Ascending aorta (tissue), 2 donors: Measurements from ENCODE around the gene SMAD6. TPM values are rescaled to one million over a fixed set of nuclear protein-coding genes. Genes with fewer than 3 reads are reported as not detected.
A peak's percentile ranks its signal among the peaks of the same experiment; 100 is the strongest.

Source experiments
- DNase-seq, 2 donors: peaks; one replicate each; pipeline ENCODE4 v3.0.0-alpha.2; 2019; ENCODE audit warnings: low spot score in 2 of 2
- H3K27ac ChIP-seq, 2 donors: fragments of 200-600 bp; sonication (generic); one replicate each; pipeline ENCODE4 v1.5.1; 2016 to 2017; ENCODE audit warnings: mild to moderate bottlenecking in 1 of 2
- H3K27me3 ChIP-seq: fragments of 200-600 bp; sonication (generic); one replicate; pipeline ENCODE4 v1.5.1; 2017
- H3K36me3 ChIP-seq, 2 donors: fragments of 200-600 bp; sonication (generic); one replicate each; pipeline ENCODE4 v1.5.1; 2016
- H3K4me1 ChIP-seq, 2 donors: fragments of 200-600 bp; sonication (generic); one replicate each; pipeline ENCODE4 v1.5.1; 2016 to 2017; ENCODE audit warnings: mild to moderate bottlenecking in 1 of 2
- H3K4me3 ChIP-seq, 2 donors: fragments of 200-600 bp; sonication (generic); one replicate each; pipeline ENCODE4 v1.5.1; 2016 to 2017; ENCODE audit warnings: mild to moderate bottlenecking in 1 of 2
- H3K9me3 ChIP-seq, 2 donors: fragments of 200-600 bp; sonication (generic); one replicate each; pipeline ENCODE4 v1.5.1; 2016
- intact Hi-C: fragments of 100-400 bp; cut with DNase I; formaldehyde crosslinking; loops from one replicate; pipeline ENCODE4 v1.15.1; 2023
- total RNA-seq: library from RNA; depleted of rRNA; stranded (reverse); fragments of >200 nt; gene quantifications from one replicate; pipeline ENCODE4 v1.1.0, GENCODE V29; 2016
- TF ChIP-seq, protein P1 (sequence below), 3 experiments: fragments of 200-600 bp in 2 of 3; fragments of 450-650 bp in 1 of 3; sonication (generic) in 2 of 3; IDR thresholded peaks; one replicate each; pipeline ENCODE4 v1.5.1; 2016 to 2019; ENCODE audit warnings: antibody characterized with exemption in 3 of 3, mild to moderate bottlenecking in 1 of 3, moderate library complexity in 1 of 3

The SMAD6 gene
- total RNA-seq, 1 donor from 2014 or later = 140 TPM

DNA sequence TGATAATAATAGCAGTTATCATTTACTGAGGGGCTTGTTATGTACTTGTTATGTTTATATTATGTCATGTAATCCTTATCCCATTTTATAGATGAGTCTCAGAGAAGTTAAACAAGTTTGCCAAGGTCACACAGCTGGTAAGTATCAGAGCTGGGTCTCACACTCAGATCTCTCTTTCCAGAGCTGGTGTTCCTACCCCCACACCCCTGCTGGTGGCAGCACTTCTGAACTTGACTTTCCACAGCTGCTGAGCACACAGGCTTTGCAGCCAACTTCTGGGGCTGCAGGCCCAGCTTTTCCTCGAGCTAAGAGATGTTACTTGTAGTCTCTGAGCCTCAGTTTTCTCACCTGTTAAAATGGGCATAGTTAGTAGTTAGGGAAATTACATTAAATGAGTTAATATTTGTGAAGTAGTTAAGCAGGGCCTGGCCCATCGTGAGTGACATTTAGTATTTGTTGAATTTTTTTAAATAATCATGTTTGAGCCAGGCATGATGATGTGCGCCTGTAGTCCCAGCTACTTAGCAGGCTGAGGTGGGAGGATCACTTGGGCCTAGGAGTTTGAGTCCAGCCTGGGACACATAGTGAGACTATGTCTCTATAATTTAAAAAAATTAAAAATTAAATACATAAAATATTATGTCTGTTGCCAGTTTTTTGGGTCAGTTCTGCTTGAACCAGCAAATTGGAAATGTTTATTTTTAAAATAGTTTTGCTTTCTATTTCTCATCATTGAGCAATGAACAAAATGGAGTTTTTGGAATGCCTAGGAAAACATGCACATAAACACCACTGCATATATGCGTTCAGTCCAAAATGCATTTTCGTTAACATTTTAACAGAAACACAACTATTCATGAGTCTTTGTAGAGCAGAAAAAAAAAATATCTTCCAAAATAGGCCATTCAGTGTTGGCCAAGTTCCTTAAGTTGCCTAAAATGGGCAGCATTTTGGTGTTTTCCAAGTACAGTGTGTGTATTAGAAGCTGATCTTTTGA, 87.3 kb downstream of the SMAD6 start:
- Histone ChIP-seq H3K36me3 (no peaks in the 10 kb centered on the region), H3K27me3 (no peaks in the 10 kb centered on the region), H3K4me3 (no peak overlapping the region), H3K27ac (peak overlapping the region; percentile 73 to 79), H3K4me1 (peaks cover 5 to 10% of the 10 kb centered on the region in 2 donors), H3K9me3 (no peaks in the 10 kb centered on the region)
- TF ChIP-seq, protein P1, sequence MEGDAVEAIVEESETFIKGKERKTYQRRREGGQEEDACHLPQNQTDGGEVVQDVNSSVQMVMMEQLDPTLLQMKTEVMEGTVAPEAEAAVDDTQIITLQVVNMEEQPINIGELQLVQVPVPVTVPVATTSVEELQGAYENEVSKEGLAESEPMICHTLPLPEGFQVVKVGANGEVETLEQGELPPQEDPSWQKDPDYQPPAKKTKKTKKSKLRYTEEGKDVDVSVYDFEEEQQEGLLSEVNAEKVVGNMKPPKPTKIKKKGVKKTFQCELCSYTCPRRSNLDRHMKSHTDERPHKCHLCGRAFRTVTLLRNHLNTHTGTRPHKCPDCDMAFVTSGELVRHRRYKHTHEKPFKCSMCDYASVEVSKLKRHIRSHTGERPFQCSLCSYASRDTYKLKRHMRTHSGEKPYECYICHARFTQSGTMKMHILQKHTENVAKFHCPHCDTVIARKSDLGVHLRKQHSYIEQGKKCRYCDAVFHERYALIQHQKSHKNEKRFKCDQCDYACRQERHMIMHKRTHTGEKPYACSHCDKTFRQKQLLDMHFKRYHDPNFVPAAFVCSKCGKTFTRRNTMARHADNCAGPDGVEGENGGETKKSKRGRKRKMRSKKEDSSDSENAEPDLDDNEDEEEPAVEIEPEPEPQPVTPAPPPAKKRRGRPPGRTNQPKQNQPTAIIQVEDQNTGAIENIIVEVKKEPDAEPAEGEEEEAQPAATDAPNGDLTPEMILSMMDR (IDR thresholded peaks at IDR 0.05) = peak; percentile 30 to 57 (median 41)
- intact Hi-C loops = loop anchor here (2.0 kb wide), 1 partner anchor 61 kb away; no protein-coding TSS in a partner anchor
- peak in 1 of 2 donors; percentile 34 for DNase-seq

DNA sequence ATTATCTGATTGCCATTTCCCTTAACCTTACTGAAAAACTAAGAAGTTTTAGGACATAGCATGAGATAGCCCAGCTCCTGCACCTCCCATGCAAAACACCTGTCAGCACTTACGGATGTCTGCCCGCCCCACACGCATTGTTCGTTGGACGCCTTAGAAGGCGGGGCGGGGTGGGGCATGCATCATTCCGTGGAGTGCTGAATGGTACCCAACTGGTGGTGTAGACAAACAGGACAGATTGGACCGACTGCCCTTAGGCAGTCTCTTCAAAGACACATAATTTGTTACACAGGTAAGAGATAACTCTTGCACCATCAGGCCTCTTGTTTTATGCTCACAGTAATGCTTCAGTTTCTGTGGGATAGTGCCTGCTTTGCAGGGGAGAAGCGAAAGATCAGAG, 93.8 kb downstream of the SMAD6 start:
- no peaks in the 10 kb centered on the region for H3K4me1 ChIP-seq
- H3K27ac ChIP-seq = no peak overlapping the region
- H3K9me3 ChIP-seq = no peaks in the 10 kb centered on the region
- DNase-seq = peak in 1 of 2 donors; percentile 19
- TF ChIP-seq, protein P1 (IDR thresholded peaks at IDR 0.05) = no peak
- no peaks in the 10 kb centered on the region for H3K27me3 ChIP-seq
- intact Hi-C loops = no loop called here
- H3K36me3 ChIP-seq = no peaks in the 10 kb centered on the region
- H3K4me3 ChIP-seq = no peak overlapping the region

DNA sequence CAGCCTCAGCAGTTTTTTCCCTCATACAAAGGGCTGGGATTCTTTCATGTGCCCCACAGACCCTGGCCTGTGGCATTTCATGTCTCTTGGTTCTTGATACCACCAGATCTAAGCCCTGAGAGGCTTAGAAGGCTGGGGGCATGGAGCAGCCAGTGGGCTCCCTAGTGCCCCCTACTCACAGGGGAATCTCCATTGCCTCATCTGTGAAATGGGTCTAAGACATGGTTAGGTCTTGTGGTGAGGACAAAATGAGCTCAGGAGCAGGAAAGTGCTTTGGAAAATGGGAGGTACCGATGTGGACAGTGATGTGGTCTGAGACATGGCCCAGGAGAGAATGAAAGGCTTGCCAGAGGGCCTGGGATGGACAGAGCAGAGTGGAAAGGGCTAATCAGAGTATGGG, 94.3 kb downstream of the SMAD6 start:
- no peaks in the 10 kb centered on the region for H3K4me1 ChIP-seq
- intact Hi-C loops = no loop called here
- TF ChIP-seq, protein P1 (IDR thresholded peaks at IDR 0.05) = no peak
- H3K9me3 ChIP-seq = no peaks in the 10 kb centered on the region
- DNase-seq = peak in 1 of 2 donors; percentile 9
- no peak overlapping the region for H3K27ac ChIP-seq
- no peaks in the 10 kb centered on the region for H3K36me3 ChIP-seq
- no peaks in the 10 kb centered on the region for H3K27me3 ChIP-seq
- no peak overlapping the region for H3K4me3 ChIP-seq

DNA sequence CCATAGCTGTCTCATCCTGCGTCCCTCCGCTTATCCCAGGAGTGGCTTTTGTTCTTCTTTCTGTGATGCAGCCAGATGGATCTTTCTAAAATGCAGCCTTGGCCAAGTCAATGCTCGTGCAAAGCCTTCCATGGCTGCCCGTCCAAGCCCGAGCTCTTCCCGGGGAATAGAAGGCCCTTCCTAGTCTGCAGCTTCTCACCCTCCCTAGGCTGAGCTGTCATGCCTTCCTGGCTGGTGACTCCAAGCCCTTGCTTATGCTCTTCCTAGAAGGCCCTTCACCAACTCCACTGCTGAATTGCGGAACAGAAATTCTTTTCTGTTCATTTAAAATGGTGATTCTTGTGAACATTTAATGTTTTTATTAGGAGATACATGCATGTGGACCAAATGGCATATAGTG, 95.9 kb downstream of the SMAD6 start:
- peak in 1 of 2 donors; percentile 33 for DNase-seq
- Histone ChIP-seq H3K27me3 (no peaks in the 10 kb centered on the region), H3K9me3 (no peaks in the 10 kb centered on the region), H3K36me3 (no peaks in the 10 kb centered on the region), H3K4me1 (peaks cover 9 to 14% of the 10 kb centered on the region in 2 donors), H3K27ac (no peak overlapping the region), H3K4me3 (no peak overlapping the region)
- TF ChIP-seq, protein P1 (IDR thresholded peaks at IDR 0.05) = no peak
- intact Hi-C loops = no loop called here

DNA sequence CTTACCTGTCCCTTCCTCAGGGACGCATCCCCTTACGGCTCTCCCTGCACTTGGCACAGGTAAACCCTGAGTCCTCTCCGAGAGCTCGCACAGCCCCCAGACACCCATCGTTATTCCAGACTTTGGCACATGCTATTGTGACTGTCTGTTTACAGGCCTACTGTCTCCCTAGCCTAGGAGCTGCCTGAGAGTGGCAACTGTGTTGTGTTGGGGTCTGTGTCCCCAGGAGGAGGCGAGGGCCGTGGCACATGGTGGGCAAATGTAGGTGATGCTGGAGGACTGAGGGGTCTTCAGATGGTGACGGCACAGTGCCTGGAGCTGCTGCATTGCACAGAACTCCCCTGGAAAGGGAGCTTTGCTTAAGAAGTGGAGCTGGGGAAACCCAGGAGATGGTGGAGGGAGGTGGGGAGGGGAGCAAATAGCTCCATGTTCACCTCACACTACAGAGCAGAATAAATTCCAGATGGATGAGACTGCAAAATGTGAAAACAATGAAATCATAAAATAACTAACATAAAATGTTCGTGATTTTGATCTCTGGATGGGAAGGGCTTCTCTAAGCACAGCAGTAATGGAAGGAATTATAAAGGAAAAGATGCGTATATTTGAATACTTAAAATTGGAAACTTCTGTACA, 96.5 kb downstream of the SMAD6 start:
- Histone ChIP-seq H3K27me3 (no peaks in the 10 kb centered on the region), H3K4me3 (no peak overlapping the region), H3K9me3 (no peaks in the 10 kb centered on the region), H3K27ac (no peak overlapping the region), H3K4me1 (peaks cover 15 to 18% of the 10 kb centered on the region in 2 donors), H3K36me3 (no peaks in the 10 kb centered on the region)
- TF ChIP-seq, protein P1 (IDR thresholded peaks at IDR 0.05) = no peak
- DNase-seq = peak in 1 of 2 donors; percentile 53
- intact Hi-C loops = no loop called here
